ENCODE measurements around the gene SCARB1. TPM values are rescaled to one million over a fixed set of nuclear protein-coding genes. Genes with fewer than 3 reads are reported as not detected.

The SCARB1 gene
- total and polyA plus RNA-seq, 2 of the 13 experiments (the other 11 are each of a cell fraction or from before 2014, with no cell fraction given) = 63.4 to 160 TPM

GRCh38 chr12:124884587-124885438 lies 21.1 kb upstream of the SCARB1 start (continued):
- TF ChIP-seq PBX3 (CRISPR knock-in tag; IDR thresholded peaks at IDR 0.05; ENCODE audit: borderline replicate concordance) (no peak), SP1 (IDR thresholded peaks at IDR 0.05) (no peak), SP1 (CRISPR knock-in tag; IDR thresholded peaks at IDR 0.05) (no peak; the same call in 1 of the 2 replicates), HIVEP1 (CRISPR knock-in tag; IDR thresholded peaks at IDR 0.05) (no peak), MED13 (CRISPR knock-in tag; IDR thresholded peaks at IDR 0.05) (no peak), ZNF614 (CRISPR knock-in tag; IDR thresholded peaks at IDR 0.05; ENCODE audit: borderline replicate concordance) (no peak), ZNF737 (CRISPR knock-in tag; IDR thresholded peaks at IDR 0.05; ENCODE audit: borderline replicate concordance) (no peak), MYNN (CRISPR knock-in tag; IDR thresholded peaks at IDR 0.05; ENCODE audit: low read depth) (no peak), HDAC1 (CRISPR knock-in tag; IDR thresholded peaks at IDR 0.05) (peak; percentile 71), ZNF160 (CRISPR knock-in tag; IDR thresholded peaks at IDR 0.05) (no peak), HOXA9 (CRISPR knock-in tag; IDR thresholded peaks at IDR 0.05; ENCODE audit: borderline replicate concordance) (no peak), SMAD9 (CRISPR knock-in tag; IDR thresholded peaks at IDR 0.05) (no peak), KLF13 (CRISPR knock-in tag; IDR thresholded peaks at IDR 0.05) (no peak), PATZ1 (CRISPR knock-in tag; IDR thresholded peaks at IDR 0.05) (peak; percentile 70), IRF2 (CRISPR knock-in tag; IDR thresholded peaks at IDR 0.05) (no peak), ZZZ3 (CRISPR knock-in tag; IDR thresholded peaks at IDR 0.05; ENCODE audit: borderline replicate concordance) (no peak), BRCA1 (CRISPR knock-in tag; IDR thresholded peaks at IDR 0.05) (no peak), HOXA5 (CRISPR knock-in tag; IDR thresholded peaks at IDR 0.05) (peak; percentile 44; the same call in 1 of the 2 replicates), ZSCAN30 (CRISPR knock-in tag; IDR thresholded peaks at IDR 0.05) (no peak), ZNF33B (CRISPR knock-in tag; IDR thresholded peaks at IDR 0.05) (no peak), ZNF274 (CRISPR knock-in tag; IDR thresholded peaks at IDR 0.05) (no peak), ZNF543 (CRISPR knock-in tag; IDR thresholded peaks at IDR 0.05) (no peak), ATF5 (CRISPR knock-in tag; IDR thresholded peaks at IDR 0.05; ENCODE audit: low read depth) (no peak), RXRA (CRISPR knock-in tag; IDR thresholded peaks at IDR 0.05) (no peak), ASH2L (IDR thresholded peaks at IDR 0.05; ENCODE audit: insufficient read length, low read depth, low read length) (peak; percentile 81), ZNF883 (CRISPR knock-in tag; IDR thresholded peaks at IDR 0.05; ENCODE audit: not compliant biosample characterization) (no peak), YEATS2 (CRISPR knock-in tag; IDR thresholded peaks at IDR 0.05; ENCODE audit: borderline replicate concordance) (no peak), SSRP1 (CRISPR knock-in tag; IDR thresholded peaks at IDR 0.05) (no peak)
- TF ChIP-seq, protein P1, sequence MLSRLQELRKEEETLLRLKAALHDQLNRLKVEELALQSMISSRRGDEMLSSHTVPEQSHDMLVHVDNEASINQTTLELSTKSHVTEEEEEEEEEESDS (CRISPR knock-in tag; IDR thresholded peaks at IDR 0.05; ENCODE audit: borderline replicate concordance) = no peak
